NCI-H2227 treated with DMSO at 0.1 percent for 48 hours (cell line): ENCODE data around the gene HMOX1.
"Not testable (repeated sequence)": the region's sequence is repeated elsewhere in the genome, so short reads cannot be mapped to it uniquely, and the experiment has no call there.

Source experiments
- DNase-seq: peaks from one replicate; lab custom pipeline; 2025; lab: John Stamatoyannopoulos, UW

Gene HMOX1

DNA sequence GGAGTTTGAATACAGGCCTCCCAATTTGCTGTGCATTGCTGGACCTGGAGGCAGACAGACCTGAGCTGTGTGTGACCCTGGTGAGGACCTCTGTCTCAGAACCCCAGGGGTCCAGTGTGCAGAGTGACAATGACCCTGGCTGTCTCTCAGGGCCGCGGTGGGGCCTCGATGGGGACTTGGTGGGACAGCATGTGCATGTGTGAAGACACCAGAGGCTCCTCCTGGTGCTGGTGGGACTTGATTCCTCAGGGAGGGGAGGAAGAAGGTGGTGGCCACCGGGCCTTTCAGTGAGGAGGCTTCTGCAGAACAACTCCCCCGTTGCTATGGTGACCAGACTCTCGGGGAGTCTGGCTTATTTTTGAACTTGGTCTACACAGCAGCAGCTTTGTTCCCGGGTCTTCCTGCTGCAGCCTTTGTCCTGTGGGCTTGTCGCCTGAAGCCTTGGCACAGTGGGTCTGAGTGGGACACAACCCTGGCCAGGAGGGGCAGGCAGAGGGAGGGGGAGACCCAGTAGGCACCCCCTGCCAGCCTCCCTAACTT lies 54.4 kb downstream of the HMOX1 start:
- DNase-seq: no peak

DNA sequence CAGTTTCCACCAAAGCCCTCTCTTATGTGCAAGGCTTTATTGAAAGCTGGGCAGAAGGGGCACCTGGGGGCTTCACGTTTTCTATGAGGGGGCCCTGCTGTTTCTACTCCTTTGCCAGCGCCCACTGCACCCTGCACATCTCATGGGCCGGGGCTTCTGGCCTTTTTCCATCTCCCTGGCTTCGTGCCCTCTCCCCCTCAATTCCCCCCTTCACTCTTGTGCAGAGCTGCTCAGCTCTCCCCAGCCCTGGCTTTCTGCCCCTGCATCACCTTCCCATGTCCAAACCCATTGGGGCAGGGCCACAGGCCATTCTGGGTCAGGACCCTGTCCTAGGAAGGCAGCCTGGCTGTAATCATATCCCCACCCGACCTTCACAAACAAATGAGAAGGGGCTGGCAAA lies 55.5 kb downstream of the HMOX1 start:
- no peak for DNase-seq

DNA sequence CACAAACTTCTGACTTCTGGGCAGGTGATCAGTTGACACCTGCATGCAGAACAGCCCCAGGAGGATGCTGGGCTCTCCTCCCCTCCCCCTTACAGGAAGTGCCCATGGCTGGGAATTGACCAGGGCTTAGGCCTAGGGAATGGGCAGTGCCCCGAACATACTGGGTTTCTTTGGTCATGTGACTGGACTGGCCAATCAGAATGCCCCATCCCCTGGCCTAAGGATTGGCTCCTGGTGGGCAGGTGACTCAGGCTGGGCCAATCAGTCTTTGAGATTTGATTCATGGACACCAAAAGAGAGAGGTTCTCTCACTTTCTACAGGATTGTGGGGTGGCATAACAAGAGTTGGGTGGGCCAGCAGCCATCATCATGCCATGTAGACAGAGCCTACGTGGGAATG lies 56.2 kb downstream of the HMOX1 start:
- no peak for DNase-seq

DNA sequence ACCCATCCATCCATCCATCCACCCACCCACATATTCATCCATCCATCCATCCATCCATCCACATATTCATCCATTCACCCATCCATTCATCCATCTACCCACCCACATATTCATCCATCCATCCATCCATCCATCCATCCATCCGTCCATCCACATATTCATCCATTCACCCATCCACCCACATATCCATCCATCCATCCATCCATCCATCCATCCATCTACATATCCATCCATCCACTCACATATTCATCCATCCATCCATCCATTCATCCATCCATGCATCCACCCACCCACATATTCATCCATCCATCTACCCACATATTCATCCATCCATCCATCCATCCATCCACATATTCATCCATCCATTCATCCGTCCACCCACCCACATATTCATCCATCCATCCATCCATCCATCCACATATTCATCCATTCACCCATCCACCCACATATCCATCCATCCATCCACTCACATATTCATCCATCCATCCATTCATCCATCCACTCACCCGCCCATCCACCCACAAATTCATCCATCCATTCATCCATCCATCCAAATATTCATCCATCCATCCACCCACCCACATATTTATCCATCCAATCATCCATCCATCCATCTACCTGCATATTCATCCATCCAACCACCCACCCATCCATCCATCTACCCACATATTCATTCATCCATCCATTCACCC lies 57.9 kb downstream of the HMOX1 start:
- not testable (repeated sequence) for DNase-seq

DNA sequence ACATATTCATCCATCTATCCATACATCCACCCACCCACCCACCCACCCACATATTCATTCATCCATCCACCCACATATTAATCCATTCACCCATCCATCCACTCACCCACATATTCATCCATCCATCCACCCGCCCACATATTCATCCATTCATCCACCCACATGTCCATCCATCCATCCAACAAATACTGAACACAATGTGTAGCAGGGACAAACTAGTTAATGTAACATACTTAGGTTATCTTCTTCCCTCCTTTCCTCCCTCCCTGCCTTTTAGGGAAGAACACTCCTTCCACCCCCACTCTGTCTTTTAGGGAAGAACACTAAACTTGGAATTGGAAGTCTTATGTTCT lies 58.4 kb downstream of the HMOX1 start:
- DNase-seq: no peak

DNA sequence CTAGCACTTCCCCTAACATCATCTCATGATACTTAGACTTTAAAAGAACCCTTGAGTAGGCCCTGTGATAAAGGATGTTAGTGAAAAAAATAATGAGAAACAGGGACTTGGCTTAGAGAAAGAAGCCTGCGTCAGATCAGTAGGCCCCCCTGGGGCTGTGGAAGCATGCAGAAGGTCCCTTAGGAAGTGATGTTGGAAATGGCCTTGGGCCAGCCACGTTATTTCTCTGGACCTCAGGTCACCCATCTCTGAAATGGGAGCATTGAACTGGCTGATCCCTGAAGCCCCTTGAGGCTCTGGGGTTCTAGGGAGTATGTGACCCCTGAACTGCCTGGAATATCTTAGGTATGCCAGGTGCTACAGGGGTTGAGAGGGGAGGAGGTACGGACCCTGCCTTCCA lies 59.2 kb downstream of the HMOX1 start:
- no peak for DNase-seq

DNA sequence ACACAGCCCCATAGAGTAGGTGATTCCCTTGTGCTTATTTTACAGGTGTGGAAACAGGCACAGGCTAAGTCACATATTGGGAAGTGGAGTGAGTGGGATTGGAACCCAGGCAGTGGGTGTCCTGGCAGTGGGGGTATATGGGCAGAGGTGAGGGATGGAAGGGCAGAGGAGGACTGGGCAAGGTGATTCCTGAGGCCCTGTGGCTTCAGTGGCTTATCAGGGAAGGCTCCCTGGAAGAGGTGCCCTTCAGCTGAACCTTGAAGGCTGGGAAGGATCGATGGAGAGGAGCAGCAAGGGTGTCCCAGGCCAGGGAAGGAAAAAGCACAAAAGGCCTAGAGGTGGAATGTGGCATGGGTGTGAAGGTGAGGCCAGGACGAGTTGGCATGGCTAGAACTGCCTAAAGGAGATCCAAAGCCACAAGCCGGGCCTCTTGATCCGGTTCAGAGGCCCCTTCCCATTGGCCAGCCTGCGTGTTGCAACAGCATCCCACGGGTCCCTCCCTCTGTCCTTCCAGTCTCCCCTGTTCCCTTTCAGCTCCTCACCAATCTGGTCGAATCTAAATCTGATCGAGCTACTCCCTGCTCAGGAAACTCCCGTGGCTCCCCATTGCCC lies 60.7 kb downstream of the HMOX1 start:
- DNase-seq: no peak

DNA sequence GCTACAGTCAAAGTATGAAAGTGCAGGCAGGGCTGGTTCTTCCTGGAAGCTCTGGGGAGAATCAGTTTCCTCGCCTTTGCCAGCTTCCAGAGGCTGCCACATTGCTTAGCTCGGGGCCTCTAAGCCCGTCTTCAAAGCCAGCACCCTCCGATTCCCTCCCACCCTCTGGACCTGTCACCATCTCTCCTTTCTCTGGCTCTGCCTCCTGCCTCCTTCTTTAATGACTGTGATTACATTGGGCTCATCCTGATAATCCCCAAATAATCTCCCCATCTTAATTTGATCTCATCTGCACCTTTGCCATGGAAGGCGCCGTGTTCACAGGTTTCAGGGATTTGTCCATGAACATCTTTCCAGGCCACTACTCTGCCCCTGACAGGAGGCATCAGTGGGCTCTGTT lies 61.6 kb downstream of the HMOX1 start:
- no peak for DNase-seq

DNA sequence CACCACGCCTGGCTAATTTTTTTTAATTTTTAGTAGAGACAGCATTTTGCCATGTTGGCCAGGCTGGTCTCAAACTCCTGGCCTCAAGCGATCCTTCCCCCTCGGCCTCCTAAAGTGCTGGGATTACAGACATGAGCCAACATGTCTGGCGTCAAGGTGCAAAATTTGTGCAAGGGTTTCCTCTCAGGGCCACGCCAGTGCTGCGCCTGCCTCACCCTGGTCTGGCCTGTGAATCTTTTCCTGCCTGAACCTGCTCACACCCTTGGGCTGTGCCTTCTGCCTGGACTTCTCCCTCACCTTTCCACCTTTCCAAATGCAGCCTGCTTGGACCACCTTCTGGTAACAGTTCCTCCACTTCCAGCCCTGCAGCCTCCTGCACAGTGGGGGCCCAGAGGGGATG lies 62.4 kb downstream of the HMOX1 start:
- no peak for DNase-seq
